D341Med (cell line): ENCODE results near the gene TBC1D22A.
A peak's percentile ranks its signal among the peaks of the same experiment; 100 is the strongest.
"Not testable (repeated sequence)": the region's sequence is repeated elsewhere in the genome, so short reads cannot be mapped to it uniquely, and the experiment has no call there.

Experiments used
- DNase-seq: peaks from one replicate; pipeline ENCODE4 v3.0.0; 2012; ENCODE audit warnings: low spot score

The TBC1D22A gene, protein sequence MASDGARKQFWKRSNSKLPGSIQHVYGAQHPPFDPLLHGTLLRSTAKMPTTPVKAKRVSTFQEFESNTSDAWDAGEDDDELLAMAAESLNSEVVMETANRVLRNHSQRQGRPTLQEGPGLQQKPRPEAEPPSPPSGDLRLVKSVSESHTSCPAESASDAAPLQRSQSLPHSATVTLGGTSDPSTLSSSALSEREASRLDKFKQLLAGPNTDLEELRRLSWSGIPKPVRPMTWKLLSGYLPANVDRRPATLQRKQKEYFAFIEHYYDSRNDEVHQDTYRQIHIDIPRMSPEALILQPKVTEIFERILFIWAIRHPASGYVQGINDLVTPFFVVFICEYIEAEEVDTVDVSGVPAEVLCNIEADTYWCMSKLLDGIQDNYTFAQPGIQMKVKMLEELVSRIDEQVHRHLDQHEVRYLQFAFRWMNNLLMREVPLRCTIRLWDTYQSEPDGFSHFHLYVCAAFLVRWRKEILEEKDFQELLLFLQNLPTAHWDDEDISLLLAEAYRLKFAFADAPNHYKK

DNA sequence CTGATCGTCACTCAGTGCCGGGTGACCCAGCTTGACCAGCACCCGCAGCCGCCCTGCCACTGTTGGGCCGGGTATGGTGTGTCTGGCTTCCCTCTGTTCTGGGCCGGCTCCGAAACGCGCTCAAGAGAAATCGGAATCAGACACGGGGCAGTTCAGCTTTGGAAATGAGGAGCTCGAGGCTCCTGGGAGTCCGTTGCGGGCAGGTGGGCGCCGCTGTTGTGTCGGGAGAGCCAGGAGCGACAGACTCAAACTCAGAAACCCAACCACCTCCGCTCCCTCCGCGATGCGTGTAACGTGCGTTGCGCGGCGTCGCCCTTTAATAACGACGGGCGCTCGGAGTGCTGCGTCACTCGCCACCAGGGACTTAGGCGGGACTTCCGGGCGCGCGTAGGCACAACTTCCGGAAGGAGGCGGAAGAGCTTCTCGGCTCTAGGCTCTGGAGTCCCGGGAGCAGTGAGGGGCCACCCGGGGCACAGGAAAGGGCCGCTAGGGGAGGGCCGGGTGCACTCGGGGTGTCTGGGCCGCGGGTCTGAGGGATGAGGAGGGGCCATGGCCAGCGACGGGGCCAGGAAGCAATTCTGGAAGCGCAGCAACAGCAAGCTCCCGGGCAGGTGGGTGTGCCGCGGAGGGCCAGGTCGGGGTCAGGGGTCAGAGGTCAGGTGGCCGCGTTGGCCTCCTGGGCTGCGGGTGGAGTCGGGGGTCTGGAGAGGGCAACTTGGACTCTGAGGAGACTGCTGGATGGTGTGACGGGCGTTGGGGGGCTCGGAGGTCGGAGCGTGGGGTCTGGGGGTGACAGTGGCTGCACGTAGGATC lies at the start of gene TBC1D22A:
Gene TBC1D22A (plus strand): TSS at position 413 of the 813 bp plus-strand sequence. CDS start 137 bp downstream, at position 550.
- peak; percentile 96 for DNase-seq

DNA sequence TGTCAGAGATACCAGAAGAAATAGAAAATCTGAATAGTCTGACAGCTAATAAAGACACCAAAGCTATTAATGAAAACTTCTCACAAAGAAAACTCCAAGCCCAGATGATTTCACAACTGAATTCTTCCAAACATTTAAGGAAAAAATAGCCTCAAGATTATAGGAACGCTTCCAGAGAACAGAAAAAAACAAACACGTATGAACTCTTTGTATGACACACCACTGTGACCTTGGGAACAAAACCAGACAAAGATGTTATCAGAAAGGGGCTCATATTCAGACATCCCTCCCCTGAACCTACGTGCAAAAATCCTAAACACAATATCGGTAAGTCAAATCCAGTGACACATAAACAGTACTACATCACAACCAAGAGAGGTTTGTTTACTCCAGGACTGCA lies 47.9 kb upstream of the TBC1D22A start:
- no peak for DNase-seq

DNA sequence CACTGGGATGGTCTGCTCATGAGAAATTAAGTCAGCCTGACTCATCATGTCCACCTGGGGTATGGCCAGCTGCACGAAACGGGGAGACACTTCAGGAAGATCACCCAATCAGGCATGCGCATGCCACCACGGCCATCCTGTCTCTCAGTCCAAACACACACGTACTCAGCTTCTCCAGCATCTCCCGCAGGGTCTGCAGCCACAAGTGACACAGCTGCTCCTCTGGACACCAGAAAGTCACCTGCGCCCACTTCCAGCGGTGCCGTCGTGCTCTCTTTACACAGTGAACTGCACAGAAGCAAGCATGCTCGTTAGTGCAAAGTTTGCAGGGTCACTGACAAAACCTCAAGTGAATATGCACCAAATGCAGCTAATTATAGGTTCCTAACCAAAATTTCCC lies 42.5 kb upstream of the TBC1D22A start:
- DNase-seq: peak; percentile 13

DNA sequence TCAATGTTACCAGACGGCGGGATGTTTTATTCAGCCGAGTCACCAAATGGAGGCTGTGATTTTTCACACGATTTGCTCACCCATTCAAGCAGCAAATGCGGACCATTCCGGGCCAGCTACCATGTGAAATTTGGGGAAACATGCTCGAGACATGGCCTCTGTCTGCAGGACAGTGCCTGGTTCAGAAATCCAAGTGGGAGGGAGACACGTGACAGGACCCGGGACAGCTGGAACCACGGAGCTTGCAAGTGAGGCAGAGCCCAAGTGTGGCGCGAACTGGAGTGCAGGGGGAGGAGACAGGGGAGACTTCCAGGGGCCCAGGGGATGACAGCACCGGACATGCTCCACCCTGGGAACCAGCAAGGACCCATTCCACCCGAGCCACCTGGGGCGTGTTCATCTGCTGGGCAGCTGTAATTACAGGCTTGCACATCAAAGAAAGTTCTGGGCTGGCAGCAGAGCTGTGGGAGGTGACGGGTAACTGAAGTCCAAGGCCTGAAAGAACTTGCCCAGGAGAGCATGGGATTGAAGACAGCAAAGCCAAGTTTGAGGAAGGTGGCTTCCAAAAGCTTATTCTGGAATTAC lies 40.9 kb upstream of the TBC1D22A start:
- DNase-seq: peak; percentile 28

DNA sequence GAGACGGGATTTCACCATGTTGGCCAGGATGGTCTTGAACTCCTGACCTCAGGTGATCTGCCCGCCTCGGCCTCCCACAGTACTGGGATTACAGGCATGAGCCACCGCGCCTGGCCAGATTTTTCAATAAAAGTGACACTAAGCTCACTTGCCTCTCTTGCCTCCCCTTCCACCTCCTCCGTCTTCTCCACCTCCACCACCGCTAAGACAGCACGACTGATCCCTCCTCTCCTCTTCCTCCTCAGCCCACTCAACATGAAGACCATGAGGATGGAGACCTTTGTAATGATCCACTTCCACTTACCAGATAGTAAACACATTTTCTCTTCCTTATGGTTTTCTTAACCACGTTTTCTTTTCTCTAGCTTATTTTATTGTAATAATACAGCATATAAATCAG lies 38.6 kb upstream of the TBC1D22A start:
- no peak for DNase-seq

DNA sequence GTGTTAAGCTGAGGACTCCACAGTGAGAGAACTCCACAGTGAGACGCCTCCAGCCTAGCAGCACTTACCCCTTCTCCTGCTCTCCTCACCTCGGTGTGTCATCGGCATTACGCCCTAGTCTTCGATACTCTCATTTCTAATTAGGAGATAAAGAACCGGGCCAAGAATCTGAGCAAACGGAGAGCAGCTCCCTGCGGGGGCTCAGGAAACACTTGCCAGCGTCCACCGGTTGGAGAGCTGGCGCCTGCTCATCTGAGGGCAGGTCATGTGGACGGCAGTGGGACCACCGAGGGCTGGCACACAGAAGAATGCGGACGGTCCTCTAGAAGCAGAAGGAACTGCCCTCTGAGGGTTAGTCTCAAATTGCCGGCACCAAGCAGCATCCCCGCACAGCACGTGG lies 37.4 kb upstream of the TBC1D22A start:
- no peak for DNase-seq

DNA sequence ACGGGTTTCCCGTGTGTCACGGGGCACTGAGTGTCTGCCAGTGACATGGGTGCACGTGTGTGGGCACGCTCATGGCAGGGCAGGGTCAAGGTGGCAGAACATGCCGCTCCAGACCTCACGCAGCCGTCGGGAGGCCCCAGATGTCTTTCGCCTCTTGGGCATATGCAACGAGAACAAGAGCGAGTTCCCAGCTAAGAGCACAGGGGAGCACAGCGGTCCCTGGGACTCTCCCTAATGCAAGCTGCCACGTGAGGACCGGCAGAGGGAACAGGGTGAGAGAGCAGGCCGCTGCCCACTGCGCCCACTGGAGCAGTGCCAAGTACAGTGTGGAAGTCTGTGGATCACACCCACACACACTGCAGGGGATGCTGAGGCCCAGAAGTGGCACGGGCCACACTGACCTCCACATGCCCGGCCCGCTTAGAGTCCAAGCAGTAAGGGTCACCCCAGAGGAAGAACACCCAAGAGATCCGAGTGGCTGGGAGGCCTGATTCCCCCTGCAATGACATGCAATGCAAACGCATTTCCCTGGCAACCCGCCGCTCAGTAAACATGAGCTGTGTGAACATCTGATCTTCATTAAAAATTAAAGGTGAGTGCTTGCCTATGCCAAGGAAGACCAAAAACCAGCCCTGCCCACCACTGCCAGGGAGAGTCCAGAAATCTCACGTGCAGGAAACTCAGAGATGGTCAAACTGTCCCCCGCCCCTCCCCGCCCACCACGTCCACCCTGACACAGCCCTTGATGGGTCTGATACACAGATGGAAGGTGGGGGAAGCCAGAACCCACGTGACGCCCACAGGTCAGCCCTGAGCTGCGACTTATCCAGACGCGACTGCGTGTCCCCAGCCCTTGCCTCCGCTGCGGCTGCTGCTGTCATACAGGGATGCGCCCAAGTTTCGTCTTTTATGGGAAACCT lies 36.1 kb upstream of the TBC1D22A start:
- peak; percentile 71 for DNase-seq

DNA sequence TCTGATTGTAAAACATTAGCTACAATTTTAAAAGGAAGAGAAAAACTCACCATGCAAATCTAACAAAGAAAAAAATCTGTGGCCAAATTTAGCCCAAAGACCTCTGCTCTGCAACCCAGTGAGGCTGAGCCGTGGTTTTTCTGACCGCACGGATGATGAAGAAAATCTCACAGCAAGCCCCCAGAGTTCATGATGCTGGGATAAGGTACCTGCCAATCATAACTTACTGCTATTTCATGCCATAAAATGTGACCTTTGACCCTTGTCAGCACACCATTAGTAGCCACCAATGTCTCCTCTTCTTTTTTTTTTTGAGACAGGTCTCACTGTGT lies 35.5 kb upstream of the TBC1D22A start:
- no peak for DNase-seq

DNA sequence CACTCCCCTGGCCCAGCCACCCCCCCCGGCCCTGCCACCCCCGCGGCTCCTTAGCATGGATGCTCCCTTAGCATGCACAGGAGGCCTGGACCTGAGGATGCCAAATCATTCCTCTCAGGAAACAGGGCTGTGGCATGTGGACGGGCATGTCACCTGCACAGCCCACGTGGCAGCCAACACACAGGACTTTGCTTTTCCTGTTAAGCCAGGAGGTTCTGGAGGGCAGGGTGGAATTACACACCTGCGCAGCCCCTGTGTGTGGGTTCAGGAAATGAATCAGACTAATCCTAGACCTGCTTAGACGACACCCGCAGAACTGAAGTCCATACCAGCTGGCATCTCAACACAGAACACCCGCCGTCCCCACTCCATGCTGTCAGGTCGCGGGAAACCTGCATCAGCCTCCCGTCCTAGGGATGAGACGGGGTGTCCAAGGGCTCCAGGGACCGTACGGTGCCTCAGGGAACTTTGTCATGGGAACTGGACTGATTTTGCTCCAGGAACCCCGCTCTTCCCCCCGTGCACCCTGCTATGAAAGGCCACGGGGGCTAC lies 34.6 kb upstream of the TBC1D22A start:
- no peak for DNase-seq

DNA sequence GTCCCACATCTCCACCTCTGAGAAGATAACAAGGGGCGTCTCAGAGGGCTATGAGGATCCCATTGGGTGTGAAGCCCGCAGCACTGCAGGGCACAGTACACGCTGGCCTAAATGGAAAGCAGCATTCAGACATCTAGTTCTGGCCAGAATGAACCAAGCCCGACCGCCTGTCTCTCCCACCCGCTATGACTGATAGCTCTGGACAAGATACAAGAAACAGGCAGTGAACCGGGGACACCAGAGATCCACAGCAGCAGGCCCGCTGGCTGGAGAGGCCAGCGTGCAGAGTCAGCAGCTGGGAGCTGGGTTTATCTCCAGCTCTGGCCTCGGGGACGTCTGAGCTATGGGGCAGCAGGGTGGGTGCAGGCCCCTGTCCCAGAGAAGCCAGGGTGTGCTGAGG lies 34.0 kb upstream of the TBC1D22A start:
- no peak for DNase-seq

DNA sequence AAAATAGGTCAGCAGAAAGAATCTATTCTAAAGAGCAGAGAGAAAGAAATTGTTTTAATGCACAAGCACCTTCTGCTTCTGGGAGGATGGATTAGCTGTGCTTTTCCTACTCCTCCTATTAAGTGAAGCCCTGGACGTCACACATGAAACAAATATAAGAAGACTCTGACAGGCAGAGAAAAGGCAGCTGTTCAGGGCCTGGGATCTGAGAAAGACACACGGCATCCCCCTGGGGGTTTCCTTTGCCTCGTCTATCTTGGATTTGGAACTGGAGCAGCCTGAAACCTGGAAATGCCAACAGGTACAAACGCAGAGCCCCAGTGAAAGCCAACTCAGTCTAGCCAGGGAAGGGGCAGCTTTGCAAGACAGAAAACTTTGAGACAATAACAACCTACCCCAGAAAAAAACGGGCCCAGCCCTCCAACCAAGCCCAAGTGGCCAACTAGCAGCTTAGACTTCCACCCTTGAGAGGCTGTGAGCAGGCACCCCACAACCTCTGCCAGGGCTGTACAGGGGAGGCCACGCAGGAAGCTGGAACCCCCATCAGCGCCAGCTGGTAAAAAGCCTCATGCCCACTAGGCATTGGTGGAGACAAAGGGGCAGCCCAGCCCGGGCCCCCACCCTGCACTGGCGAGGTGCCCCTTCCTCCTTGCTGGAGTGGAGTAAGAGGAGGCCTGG lies 31.7 kb upstream of the TBC1D22A start:
- peak; percentile 57 for DNase-seq

DNA sequence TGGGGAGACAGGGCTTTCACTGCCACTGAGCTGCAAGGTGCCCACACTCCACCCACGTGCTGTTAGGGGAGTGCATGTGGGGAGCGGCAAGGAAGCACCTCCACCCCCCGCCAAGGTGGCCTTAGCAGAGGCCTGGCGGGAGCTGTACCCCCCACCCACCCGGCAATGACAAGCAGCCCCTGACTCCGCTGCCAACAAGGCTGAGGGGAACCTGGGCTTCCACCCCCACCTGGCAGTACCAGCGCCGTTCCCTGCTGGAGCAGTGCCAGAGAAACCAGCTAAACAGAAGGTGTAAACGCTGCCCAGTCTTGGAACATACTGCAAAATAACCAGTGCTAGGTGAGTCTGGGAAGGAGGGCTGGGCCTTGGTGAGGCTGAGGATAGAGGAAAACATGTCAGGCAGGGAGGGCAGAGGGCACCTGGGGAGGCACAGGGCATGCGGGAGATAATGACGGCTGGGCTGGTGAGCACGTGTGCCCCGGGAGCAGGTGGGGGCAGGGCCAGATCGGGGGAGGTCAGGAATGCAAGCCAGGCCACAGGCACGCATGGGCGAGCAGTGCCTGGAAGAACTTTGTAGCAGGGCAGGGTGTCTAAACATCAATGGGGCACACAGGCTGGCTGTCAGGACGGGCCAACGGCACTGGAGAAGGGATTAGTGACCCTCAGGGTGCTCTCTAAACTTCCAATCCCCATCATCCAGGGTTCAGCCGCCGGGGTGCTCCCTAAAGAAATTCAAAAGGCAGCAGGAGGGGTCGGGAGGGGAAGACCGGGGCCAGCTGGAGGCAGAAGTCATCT lies 31.0 kb upstream of the TBC1D22A start:
- DNase-seq: no peak

DNA sequence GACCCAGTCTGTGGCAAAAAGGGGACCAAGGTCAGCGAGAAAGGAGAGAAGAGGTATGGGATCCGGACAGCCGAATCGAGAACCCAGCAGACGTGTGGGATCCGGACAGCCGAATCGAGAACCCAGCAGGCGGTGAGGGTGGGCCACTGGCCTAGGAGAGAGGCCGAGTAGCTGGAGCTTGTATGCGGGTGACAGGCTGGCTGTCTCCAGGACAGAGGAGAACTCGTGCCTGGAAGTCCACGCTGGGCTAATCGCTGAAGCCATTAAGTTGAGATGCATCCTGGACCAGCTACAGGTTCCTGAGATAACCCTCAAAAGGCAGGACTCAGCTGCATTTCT lies 30.4 kb upstream of the TBC1D22A start:
- no peak for DNase-seq

DNA sequence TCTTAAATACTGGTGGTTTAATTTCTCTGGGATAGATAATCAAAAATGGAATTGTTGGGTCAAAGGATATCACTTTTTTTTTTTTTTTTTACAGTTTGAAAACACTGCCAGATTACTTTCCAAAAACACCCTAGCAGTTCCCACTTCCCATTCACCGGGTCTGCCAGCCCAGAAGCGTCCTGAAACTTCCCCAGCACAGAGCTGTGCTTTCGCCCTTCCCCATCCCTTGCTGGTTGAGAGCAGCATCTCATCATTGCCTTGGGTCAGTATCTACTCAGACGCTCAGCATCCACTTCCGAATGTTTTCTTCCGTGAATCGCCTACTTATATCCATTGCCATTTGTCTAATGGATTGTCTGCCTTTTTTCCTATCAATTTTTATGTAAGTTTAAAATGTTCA lies 29.9 kb upstream of the TBC1D22A start:
- no peak for DNase-seq

DNA sequence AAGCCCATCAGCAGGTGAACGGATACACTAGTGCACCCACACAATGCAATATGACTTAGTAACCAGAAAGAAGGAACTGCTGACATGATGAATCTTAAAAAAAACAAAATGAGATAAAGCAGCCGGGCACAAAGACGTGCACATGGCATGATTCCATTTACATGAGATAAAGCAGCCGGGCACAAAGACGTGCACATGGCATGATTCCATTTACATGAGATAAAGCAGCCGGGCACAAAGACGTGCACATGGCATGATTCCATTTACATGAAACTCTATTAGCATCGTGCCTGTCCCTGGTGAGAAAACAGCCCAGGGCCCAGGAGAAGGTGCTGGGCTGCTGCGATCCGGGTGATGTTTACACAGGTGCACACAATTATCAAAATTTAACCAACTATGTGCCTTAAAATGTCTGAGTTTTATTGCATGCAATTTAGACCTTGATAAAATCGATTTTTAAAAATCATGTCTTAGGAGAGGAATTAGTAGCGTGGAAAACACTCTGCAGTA lies 28.2 kb upstream of the TBC1D22A start:
- not testable (repeated sequence) for DNase-seq

DNA sequence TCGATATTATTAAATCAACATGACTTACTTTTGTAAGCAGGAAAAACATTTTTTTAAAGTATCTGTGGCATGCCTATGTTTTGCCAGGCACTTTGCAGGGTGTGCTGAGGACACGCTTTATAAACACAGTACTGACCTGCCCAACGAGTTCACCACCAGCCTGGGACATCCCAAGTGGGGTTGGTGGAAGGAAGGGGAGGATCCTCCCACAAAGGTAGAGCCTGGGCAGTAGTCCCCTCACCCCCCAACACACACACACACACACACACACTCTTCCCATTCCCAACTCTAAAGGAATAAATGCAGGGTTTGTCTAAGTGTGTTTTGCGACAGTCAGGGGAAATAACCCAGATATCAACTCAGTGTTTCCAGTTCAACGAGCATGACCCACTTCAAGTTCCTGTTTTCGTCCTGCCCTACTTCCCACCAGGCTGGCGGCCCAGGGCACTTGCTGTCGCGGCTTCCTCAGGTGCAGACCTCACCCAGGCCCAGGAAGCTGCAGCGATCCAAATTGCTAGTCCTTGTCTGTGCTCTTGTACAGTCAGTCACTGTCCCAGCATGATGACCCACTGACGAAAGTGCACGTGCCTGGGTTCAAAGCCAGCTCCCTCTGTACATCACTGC lies 27.5 kb upstream of the TBC1D22A start:
- DNase-seq: peak; percentile 13

DNA sequence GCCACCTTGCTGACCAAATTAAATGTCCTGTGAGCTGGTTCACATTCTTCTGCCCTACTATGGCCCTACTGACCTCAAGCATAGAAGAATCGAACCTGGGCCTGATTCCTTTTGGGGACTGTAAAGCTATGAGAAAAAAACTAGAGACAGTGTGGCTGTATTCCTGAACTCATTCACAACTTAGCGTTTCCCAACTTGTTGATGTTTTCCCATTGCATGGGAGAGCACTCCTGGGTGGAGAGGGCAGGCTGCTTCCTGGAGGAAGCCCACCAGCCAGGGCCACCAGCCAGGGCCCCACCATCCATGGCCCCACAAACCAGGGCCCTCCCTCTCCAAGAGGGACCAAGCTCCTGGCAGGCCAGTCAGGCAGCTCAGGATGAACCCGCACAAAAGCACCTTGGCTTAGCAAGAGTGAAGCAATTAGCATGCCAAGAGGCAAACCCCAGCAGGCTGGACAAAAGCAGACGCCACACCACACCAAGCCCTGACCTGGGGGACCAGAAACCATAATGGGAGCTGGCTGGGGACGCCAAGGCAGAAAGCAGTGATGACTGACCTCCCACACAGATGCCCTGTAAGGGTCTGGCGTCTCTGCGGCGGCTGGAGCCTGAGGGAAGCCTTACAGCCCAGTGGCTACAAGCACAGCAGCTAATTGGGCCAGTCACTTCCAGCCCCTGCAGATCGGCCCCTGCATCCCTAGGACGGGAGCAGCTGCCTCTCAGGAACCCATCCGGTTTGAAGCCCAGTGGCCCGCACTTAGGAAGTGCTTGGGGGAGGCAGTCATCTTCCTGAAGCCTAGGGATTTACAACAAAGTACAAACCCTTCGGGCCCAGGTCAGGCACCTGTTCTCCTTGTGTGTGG lies 26.5 kb upstream of the TBC1D22A start:
- DNase-seq: peak; percentile 24

DNA sequence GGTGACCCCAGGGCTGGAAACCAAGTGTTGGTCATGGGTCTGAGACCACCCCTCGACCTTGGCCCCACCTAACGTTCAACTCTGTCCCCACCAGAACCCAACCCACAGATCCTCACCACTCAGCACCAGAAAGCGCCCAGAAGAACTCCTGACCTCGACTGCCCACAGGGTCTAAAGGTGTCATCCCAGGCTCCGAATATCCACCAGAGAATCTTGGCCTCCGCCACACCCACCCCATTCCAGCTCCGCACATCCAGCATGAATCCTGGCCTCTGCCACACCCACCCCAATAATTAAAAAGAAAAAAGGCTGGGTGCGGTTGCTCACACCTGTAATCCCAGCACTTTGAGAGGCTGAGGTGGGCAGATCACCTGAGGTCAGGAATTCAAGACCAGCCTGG lies 25.7 kb upstream of the TBC1D22A start:
- peak; percentile 17 for DNase-seq
